ENCODE results near the gene WDR54. TPM values are rescaled to one million over a fixed set of nuclear protein-coding genes. Genes with fewer than 3 reads are reported as not detected.

WDR54 gene
- total RNA-seq, 2 donors from 2014 or later, result 0.99 to 14.3 TPM

- Histone ChIP-seq H3K4me1 (no peaks in the 10 kb centered on the region), H3K36me3 (replicated peaks in 1 of 2; ENCODE audit: insufficient read depth in 1 of 2, low read depth in 2 of 2) (no peaks in the 10 kb centered on the region), H3K27ac (no peak overlapping the region), H3K9me3 (no peaks in the 10 kb centered on the region), H3K4me3 (no peak overlapping the region), H3K27me3 (no peaks in the 10 kb centered on the region)
- TF ChIP-seq CTCF (IDR thresholded peaks at IDR 0.05) (no peak), POLR2A (IDR thresholded peaks at IDR 0.05) (no peak)
- ATAC-seq, result no peak
- intact Hi-C loops (cut with DNase I), result no loop called here
- WGBS, 2 donors, result 77 to 79% methylated on average over 2 of the region's 2 CpGs
- no peak for DNase-seq
Measured at GRCh38 chr2:74396149-74396548, 25.4 kb upstream of the WDR54 start.

- intact Hi-C loops (cut with DNase I), result no loop called here
- peak; percentile 35 for ATAC-seq
- no peak overlapping the region for H3K27ac ChIP-seq
Measured at GRCh38 chr2:74399785-74400184, 21.7 kb upstream of the WDR54 start.

GRCh38 chr2:74401891-74402290 lies 19.6 kb upstream of the WDR54 start:
- WGBS, 2 donors, result 67 to 68% methylated on average over 2 of the region's 2 CpGs
- no peaks in the 10 kb centered on the region for H3K36me3 ChIP-seq (replicated peaks in 1 of 2; ENCODE audit: insufficient read depth in 1 of 2, low read depth in 2 of 2)
- intact Hi-C loops (cut with DNase I), result no loop called here
- no peak for TF ChIP-seq CTCF (IDR thresholded peaks at IDR 0.05)
- DNase-seq (no peak), ATAC-seq (no peak)
- H3K27ac ChIP-seq, result no peak overlapping the region
- no peak overlapping the region for H3K4me3 ChIP-seq
- H3K27me3 ChIP-seq, result no peaks in the 10 kb centered on the region
- no peaks in the 10 kb centered on the region for H3K9me3 ChIP-seq
- H3K4me1 ChIP-seq, result no peaks in the 10 kb centered on the region

More at GRCh38 chr2:74399785-74400184, 21.7 kb upstream of the WDR54 start:
- Histone ChIP-seq H3K4me1 (no peaks in the 10 kb centered on the region), H3K36me3 (replicated peaks in 1 of 2; ENCODE audit: insufficient read depth in 1 of 2, low read depth in 2 of 2) (no peaks in the 10 kb centered on the region), H3K27me3 (no peaks in the 10 kb centered on the region), H3K4me3 (no peak overlapping the region), H3K9me3 (no peaks in the 10 kb centered on the region)
- TF ChIP-seq POLR2A (IDR thresholded peaks at IDR 0.05) (no peak), CTCF (IDR thresholded peaks at IDR 0.05) (peak in 6 of 7 experiments; percentile 17 to 49 (median 34))
- no peak for DNase-seq

- ATAC-seq (no peak), DNase-seq (no peak)
- intact Hi-C loops (cut with DNase I), result no loop called here
- TF ChIP-seq CTCF (IDR thresholded peaks at IDR 0.05) (no peak), POLR2A (IDR thresholded peaks at IDR 0.05) (no peak)
- no peak overlapping the region for H3K27ac ChIP-seq
- H3K4me3 ChIP-seq, result no peak overlapping the region
- no peaks in the 10 kb centered on the region for H3K27me3 ChIP-seq
- no peaks in the 10 kb centered on the region for H3K4me1 ChIP-seq
- no peaks in the 10 kb centered on the region for H3K36me3 ChIP-seq (replicated peaks in 1 of 2; ENCODE audit: insufficient read depth in 1 of 2, low read depth in 2 of 2)
- H3K9me3 ChIP-seq, result no peaks in the 10 kb centered on the region
Measured at GRCh38 chr2:74406035-74406434, 15.5 kb upstream of the WDR54 start.

GRCh38 chr2:74407682-74408081 lies 13.8 kb upstream of the WDR54 start:
- WGBS, 2 donors, result 65 to 67% methylated on average over 5 of the region's 5 CpGs
- H3K9me3 ChIP-seq, result no peaks in the 10 kb centered on the region

More at GRCh38 chr2:74407682-74408081, 13.8 kb upstream of the WDR54 start:
- TF ChIP-seq POLR2A (IDR thresholded peaks at IDR 0.05), result no peak
- TF ChIP-seq CTCF (IDR thresholded peaks at IDR 0.05), result no peak
- Histone ChIP-seq H3K4me1 (no peaks in the 10 kb centered on the region), H3K36me3 (replicated peaks in 1 of 2; ENCODE audit: insufficient read depth in 1 of 2, low read depth in 2 of 2) (no peaks in the 10 kb centered on the region), H3K4me3 (no peak overlapping the region), H3K27ac (no peak overlapping the region), H3K27me3 (no peaks in the 10 kb centered on the region)
- ATAC-seq (no peak), DNase-seq (no peak)
- intact Hi-C loops (cut with DNase I), result no loop called here

All from body of pancreas (tissue), 4 donors.